Fibroblast of the aortic adventitia (primary cell): ENCODE results near the gene CNNM4. TPM values are rescaled to one million over a fixed set of nuclear protein-coding genes. Genes with fewer than 3 reads are reported as not detected.

Experiments
- DNase-seq: peaks from one replicate; pipeline ENCODE4 v3.0.0-alpha.2; 2010; ENCODE audit warnings: low read depth
- H3K4me3 ChIP-seq: 2 replicates; pipeline ENCODE4 v1.5.1; 2011; ENCODE audit warnings: low read depth, mild to moderate bottlenecking, control low read depth, low read length, moderate library complexity
- small RNA-seq: library from RNA; depleted of rRNA; stranded (forward); fragments of <200 nt; gene quantifications from one replicate; pipeline ENCODE3, GENCODE V24; 2012
- total RNA-seq: library from RNA; depleted of rRNA; stranded (reverse); fragments of >200 nt; gene quantifications from 2 replicates; pipeline ENCODE4 v1.2.3, GENCODE V29; 2012; ENCODE audit warnings: low replicate concordance
- TF ChIP-seq, protein P1 (sequence below): IDR thresholded peaks from 2 replicates; pipeline ENCODE4 v1.5.1; 2011; ENCODE audit warnings: mild to moderate bottlenecking, low read length, control low read depth, inconsistent platforms; ENCODE audit not compliant: insufficient read depth

CNNM4 gene
- total RNA-seq, 1 donor = 3.8 TPM

DNA sequence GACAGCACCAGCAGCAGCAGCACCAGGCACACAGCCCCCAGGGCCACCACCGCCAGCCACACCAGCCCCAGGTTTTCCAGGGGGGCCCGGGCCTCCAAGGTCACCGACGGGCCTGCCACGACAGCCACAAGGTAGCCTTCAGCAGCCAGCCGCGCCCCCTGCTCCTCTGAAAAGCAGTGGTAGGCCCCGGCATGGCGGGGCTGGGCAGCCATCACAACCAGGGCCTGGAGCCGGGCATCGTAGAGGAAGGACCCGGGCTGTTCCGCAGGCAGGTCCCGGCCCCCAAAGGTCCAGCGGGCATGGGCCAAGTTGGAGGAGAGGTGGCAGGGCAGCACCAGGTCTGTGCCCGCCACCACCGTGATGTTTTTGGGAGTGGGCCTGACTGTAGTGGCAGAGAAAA is 100.4 kb downstream of the CNNM4 start:
- H3K4me3 ChIP-seq = no peak overlapping the region
- DNase-seq = no peak
- TF ChIP-seq, protein P1, sequence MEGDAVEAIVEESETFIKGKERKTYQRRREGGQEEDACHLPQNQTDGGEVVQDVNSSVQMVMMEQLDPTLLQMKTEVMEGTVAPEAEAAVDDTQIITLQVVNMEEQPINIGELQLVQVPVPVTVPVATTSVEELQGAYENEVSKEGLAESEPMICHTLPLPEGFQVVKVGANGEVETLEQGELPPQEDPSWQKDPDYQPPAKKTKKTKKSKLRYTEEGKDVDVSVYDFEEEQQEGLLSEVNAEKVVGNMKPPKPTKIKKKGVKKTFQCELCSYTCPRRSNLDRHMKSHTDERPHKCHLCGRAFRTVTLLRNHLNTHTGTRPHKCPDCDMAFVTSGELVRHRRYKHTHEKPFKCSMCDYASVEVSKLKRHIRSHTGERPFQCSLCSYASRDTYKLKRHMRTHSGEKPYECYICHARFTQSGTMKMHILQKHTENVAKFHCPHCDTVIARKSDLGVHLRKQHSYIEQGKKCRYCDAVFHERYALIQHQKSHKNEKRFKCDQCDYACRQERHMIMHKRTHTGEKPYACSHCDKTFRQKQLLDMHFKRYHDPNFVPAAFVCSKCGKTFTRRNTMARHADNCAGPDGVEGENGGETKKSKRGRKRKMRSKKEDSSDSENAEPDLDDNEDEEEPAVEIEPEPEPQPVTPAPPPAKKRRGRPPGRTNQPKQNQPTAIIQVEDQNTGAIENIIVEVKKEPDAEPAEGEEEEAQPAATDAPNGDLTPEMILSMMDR = no peak

Small RNAs within 50 kb of the gene (small RNA-seq; reads per million reads assigned to genes)
- not detected for gene MIR3127

Other genes with a start within 250 kb of the CNNM4 start
- 7.8 and 8.3 TPM in 2 replicates for gene ARID5A, start 224.2 kb upstream of the CNNM4 start, total RNA-seq
- gene KANSL3, start 122.6 kb upstream of the CNNM4 start, total RNA-seq = 39.7 and 45.6 TPM in 2 replicates
- 0.18 and 0.98 TPM in 2 replicates for gene FER1L5, start 118.1 kb upstream of the CNNM4 start, total RNA-seq
- 9.5 and 12.2 TPM in 2 replicates for gene LMAN2L, start 20.8 kb upstream of the CNNM4 start, total RNA-seq
- 2.2 and 6.9 TPM in 2 replicates for gene CNNM3, start 55.4 kb downstream of the CNNM4 start, total RNA-seq
- 2.3 and 6.0 TPM in 2 replicates for gene ANKRD23, start 83.1 kb downstream of the CNNM4 start, total RNA-seq
- gene ANKRD39, start 97.1 kb downstream of the CNNM4 start, total RNA-seq = 4.0 and 6.1 TPM in 2 replicates
- 15.4 and 20.4 TPM in 2 replicates for gene SEMA4C, start 109.2 kb downstream of the CNNM4 start, total RNA-seq
- not detected in 2 replicates for gene FAM178B, start 225.7 kb downstream of the CNNM4 start, total RNA-seq